NT2/D1 (cell line): Measurements from ENCODE around the gene IGFBPL1.

Experiments used
- DNase-seq: peaks from one replicate; pipeline ENCODE4 v3.0.0-alpha.2; 2011; ENCODE audit warnings: low read depth, low spot score
- H3K27me3 ChIP-seq: 2 replicates; pipeline ENCODE4 v1.6.0; 2011; ENCODE audit warnings: mild to moderate bottlenecking; ENCODE audit not compliant: insufficient read length, insufficient read depth
- H3K36me3 ChIP-seq: 2 replicates; pipeline ENCODE4 v1.6.1; 2011; ENCODE audit warnings: mild to moderate bottlenecking, low read length, mixed read lengths; ENCODE audit not compliant: insufficient read depth, insufficient read length
- H3K4me1 ChIP-seq: 2 replicates; pipeline ENCODE4 v1.5.1; 2011; ENCODE audit not compliant: insufficient read depth, insufficient read length
- H3K4me3 ChIP-seq: 2 replicates; pipeline ENCODE4 v1.5.1; 2011; ENCODE audit warnings: low read depth; ENCODE audit not compliant: insufficient read length
- H3K9ac ChIP-seq: 2 replicates; pipeline ENCODE4 v1.6.0; 2011; ENCODE audit warnings: low read depth; ENCODE audit not compliant: insufficient read length
- H3K9me3 ChIP-seq: 2 replicates; pipeline ENCODE4 v1.5.1; 2011; ENCODE audit warnings: mild to moderate bottlenecking, low read length; ENCODE audit not compliant: insufficient read depth
- SUZ12 ChIP-seq: IDR thresholded peaks from 2 replicates; pipeline ENCODE4 v1.6.1; 2011; ENCODE audit not compliant: insufficient read length, insufficient read depth; ENCODE audit errors: extremely low read depth
- YY1 ChIP-seq: IDR thresholded peaks from 2 replicates; pipeline ENCODE4 v1.6.1; 2011; ENCODE audit not compliant: insufficient read length, insufficient read depth
- ZNF274 ChIP-seq: IDR thresholded peaks from 2 replicates; pipeline ENCODE4 v1.6.1; 2011; ENCODE audit warnings: mild to moderate bottlenecking, low read depth, low read length

Gene IGFBPL1

DNA sequence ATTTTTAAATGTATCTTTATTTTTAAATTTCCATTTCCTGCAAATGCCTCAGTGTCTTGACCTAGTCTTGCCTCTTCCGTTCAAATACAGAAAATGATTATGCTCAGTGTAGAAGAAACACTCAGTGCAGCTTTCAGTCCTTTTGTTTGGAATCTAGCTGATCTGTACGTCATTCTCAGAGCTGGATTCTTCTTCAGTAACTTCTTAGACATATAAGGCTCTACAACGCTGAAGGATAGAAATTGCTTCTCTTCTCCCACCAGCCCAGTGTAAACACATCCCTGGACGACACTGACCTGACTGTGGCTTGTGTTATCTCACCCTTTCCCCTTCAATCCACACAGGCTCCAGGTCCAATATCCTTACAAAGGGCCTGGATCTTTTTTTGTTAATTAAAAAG lies 34.9 kb downstream of the IGFBPL1 start:
- TF ChIP-seq ZNF274, result no peak
- TF ChIP-seq SUZ12, result no peak
- TF ChIP-seq YY1, result no peak
- no peak overlapping the region for H3K9ac ChIP-seq
- H3K4me1 ChIP-seq, result no peaks in the 10 kb centered on the region
- peaks cover 44% of the 10 kb centered on the region for H3K27me3 ChIP-seq
- peaks cover 5% of the 10 kb centered on the region for H3K36me3 ChIP-seq
- H3K4me3 ChIP-seq, result no peak overlapping the region
- H3K9me3 ChIP-seq, result peaks cover 14% of the 10 kb centered on the region
- DNase-seq, result no peak

DNA sequence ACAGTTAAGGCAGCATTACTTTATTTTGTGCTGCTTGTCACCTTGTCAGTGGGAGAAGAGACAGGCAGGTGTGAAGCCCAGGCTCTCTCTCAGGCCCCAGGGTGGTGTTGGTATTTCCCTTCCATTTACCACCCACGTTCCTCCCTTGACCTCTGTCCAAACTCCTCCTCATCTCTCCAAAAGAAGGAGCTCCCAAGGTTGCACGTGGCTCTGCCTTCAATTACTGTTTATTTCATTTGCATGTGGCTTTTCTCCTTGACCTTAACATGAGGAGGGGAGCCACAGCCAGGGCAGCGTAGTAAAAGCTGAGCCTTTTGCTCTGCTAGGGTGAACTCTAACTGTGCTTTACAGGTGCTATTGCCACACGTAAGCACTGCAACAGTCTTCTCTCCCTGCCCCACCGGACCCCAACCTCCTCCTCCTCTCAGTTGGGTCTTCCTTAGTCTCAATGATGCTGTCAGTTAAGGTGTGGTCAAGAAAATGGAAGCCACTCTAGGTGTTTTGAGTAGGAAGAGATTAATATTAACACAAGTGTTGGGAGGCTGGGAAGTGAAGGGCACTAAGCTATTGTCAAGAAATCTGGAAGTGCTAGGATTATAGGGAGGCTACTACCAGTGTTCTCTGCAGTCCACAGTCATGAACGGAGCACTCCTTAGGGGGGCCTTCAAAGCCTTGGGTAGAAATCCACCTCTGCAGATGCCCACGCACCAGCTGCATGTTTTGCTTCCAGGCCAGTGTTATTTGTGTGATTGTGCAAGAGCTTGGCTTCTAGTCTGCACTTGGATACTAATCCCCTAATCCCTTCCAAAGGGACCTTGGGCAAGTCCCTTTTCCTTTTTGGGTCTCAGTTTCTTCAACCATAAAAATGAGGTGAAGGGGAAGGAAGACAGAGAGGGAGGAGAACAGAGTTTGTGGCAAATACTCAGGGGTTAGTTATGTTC lies 35.7 kb downstream of the IGFBPL1 start:
- Histone ChIP-seq H3K36me3 (no peaks in the 10 kb centered on the region), H3K4me3 (no peak overlapping the region), H3K9me3 (peaks cover 18% of the 10 kb centered on the region), H3K4me1 (no peaks in the 10 kb centered on the region), H3K9ac (no peak overlapping the region), H3K27me3 (peaks cover 49% of the 10 kb centered on the region)
- no peak for DNase-seq
- TF ChIP-seq YY1 (no peak), SUZ12 (no peak), ZNF274 (no peak)

DNA sequence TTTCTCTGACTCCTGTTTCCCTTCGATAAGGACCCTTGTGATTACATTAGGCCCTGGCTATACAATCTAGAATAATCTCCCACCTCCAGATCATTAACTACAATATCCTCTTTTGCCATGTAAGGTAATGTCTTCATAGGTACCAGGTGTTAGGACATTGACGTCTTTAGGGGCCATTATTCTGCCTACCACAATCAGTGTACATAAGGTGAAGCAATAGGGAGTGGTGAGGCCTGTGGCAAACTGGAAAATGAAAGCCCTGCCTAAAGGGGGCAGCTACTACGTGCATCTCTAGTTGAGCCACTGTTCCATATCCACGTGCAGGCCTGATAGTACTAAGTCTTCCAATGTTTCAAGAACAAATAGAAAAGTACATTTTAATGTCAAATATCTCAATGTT lies 36.5 kb downstream of the IGFBPL1 start:
- no peak for DNase-seq
- TF ChIP-seq YY1 (no peak), ZNF274 (no peak), SUZ12 (no peak)
- Histone ChIP-seq H3K4me1 (no peaks in the 10 kb centered on the region), H3K9ac (no peak overlapping the region), H3K27me3 (peaks cover 53% of the 10 kb centered on the region), H3K9me3 (peaks cover 18% of the 10 kb centered on the region), H3K36me3 (no peaks in the 10 kb centered on the region), H3K4me3 (no peak overlapping the region)

DNA sequence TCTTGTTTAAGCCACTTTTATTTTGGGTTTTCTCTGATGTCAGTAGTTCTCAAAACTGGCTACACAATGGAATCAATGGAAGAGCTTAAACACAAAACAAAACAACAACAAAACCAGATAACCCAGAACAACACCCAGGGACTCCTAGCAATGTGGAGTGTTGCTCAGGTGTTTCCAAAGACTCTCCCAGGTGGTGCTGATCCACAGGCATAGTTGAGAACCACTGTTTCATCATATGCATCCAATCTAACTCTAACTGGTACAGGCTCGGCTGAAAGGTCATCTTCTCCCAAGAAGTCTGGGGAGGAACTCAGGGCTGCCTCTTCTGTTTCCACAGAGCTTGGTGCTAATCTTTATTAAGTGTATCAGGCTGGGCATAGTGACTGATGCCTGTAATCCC lies 37.2 kb downstream of the IGFBPL1 start:
- TF ChIP-seq ZNF274 (no peak), YY1 (no peak), SUZ12 (no peak)
- Histone ChIP-seq H3K4me1 (peaks cover 3% of the 10 kb centered on the region), H3K4me3 (no peak overlapping the region), H3K27me3 (peaks cover 60% of the 10 kb centered on the region), H3K36me3 (no peaks in the 10 kb centered on the region), H3K9me3 (peaks cover 18% of the 10 kb centered on the region), H3K9ac (no peak overlapping the region)
- DNase-seq, result no peak

DNA sequence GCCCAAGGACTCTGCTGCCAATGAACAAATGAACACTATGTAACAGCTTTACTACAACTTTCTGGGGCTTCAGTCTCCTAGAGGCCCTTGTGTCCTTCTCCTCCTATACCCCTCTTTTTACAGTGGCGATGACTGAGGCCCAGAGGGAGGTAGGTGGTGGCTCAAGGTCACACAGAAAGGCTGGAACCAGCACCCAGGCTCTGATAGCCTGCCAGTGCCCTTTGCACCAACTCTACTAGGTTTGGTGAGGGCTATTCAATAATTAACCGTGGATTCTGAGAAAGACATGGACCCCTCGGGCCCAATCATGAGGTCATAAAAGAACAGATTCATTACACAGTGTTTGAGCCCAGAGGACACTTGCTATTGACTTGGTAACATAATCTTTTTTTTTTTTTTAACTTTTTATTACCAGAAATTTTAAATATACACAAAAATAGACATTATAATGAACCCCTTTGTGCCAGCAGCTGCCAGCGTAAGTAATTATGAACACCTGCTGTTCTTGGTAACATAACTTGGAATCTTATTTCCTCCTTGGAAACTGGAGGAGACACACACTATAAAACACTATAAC lies 37.8 kb downstream of the IGFBPL1 start:
- TF ChIP-seq SUZ12 (no peak), YY1 (no peak), ZNF274 (no peak)
- Histone ChIP-seq H3K36me3 (no peaks in the 10 kb centered on the region), H3K4me3 (no peak overlapping the region), H3K27me3 (peaks cover 59% of the 10 kb centered on the region), H3K4me1 (peaks cover 9% of the 10 kb centered on the region), H3K9me3 (peaks cover 18% of the 10 kb centered on the region), H3K9ac (no peak overlapping the region)
- no peak for DNase-seq

DNA sequence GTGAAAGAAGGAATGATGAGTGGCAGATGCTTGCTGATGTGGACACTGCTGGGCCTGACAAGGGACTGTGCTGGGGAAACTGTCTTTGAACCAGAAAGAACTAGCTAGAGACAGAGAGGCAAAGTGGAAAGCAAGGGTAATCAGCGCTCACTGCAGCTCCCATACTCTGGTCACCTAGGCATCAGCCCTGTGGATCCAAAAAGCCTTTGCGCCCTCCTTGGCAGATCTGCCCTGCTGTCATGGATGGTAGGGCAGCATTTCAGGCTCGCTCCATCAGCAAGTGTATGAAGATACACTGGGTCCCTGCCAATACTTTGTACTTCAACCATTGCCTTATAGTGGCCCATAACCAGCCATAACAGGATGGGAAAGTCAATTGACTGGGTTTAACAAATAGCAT lies 38.4 kb downstream of the IGFBPL1 start:
- H3K36me3 ChIP-seq, result no peaks in the 10 kb centered on the region
- H3K9me3 ChIP-seq, result peaks cover 18% of the 10 kb centered on the region
- TF ChIP-seq ZNF274, result no peak
- TF ChIP-seq SUZ12, result no peak
- no peak for TF ChIP-seq YY1
- H3K9ac ChIP-seq, result no peak overlapping the region
- H3K4me1 ChIP-seq, result peaks cover 9% of the 10 kb centered on the region
- DNase-seq, result no peak
- H3K27me3 ChIP-seq, result peaks cover 54% of the 10 kb centered on the region
- H3K4me3 ChIP-seq, result no peak overlapping the region

DNA sequence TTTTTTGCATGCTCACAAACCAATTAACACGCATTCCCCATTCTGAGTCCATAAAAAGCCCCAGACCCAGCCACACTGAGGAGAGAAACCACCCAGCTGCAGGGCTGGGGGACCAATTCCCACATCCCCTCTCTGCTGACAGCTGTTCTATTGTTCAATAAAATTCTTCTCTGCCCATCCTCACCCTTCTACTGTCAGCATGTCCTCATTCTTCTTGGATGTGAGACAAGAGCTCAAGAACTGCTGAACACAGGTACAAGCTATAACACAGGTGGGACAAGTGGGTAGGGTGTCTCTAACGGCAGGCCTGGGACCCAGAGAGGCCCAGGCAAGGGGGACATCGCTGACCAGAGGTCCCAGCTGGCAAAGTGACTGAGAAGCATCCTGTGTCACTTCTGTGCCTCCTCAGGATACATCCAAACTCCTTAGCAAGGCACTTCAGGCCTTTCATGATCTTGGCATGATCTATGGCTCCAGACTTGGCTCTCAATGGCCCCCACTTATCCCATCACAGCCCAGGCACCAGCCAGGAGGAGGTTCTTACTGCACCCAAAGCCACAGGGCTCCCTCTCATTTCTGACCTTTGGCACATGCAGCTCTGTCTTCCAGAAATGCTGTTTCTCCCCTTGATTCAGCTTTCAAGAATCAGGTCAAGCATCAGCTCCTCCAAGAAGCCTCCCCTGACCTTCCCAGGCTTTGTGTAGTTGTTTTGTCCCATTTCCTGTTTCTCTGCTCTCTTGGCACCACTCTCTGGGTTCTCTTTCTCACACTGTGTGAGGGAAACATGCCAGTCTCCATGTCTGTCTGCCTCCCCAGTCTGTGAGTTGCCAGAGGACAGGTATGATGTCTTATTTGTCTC lies 39.0 kb downstream of the IGFBPL1 start:
- no peak for TF ChIP-seq ZNF274
- no peak for TF ChIP-seq SUZ12
- no peak for TF ChIP-seq YY1
- Histone ChIP-seq H3K4me1 (peaks cover 12% of the 10 kb centered on the region), H3K4me3 (no peak overlapping the region), H3K9ac (no peak overlapping the region), H3K9me3 (peaks cover 18% of the 10 kb centered on the region), H3K27me3 (peaks cover 48% of the 10 kb centered on the region), H3K36me3 (no peaks in the 10 kb centered on the region)
- no peak for DNase-seq
